K562 (cell line): ENCODE measurements around the gene NCAM2. TPM values are rescaled to one million over a fixed set of nuclear protein-coding genes. Genes with fewer than 3 reads are reported as not detected.

Source experiments
- ATAC-seq: fragments of 200-7000 bp; cut with Tn5 transposase; 3 replicates; pipeline ENCODE4 v1.9.1; 2020; ENCODE audit warnings: moderate library complexity
- BruUV-seq: library from RNA; stranded (reverse); fragments of 400-500 nt; replicated peaks from 2 replicates; lab custom pipeline; 2021; lab: Mats Ljungman, UMichigan
- CTCF ChIA-PET: fragments of 300-600 bp; formaldehyde crosslinking; extraction: SDS; loops from one replicate; lab custom pipeline; 2021; ENCODE audit warnings: low intra/inter-chr PET ratio; lab: Yijun Ruan, JAX
- POLR2A ChIA-PET: fragments of 300-600, 350-650 bp; sonication (Branson Sonifier 250); formaldehyde crosslinking; extraction: SDS; loops from one replicate; lab custom pipeline; 2021; ENCODE audit warnings: antibody characterized with exemption, inconsistent platforms; lab: Yijun Ruan, JAX
- DNase-seq, 4 experiments: peaks; one replicate each; pipeline versions ENCODE4 v3.0.0 to v3.0.0-alpha.2; 2011 to 2018; ENCODE audit warnings: low spot score in 3 of 4, mixed read lengths in 3 of 4; ENCODE audit errors: extremely low read depth in 1 of 4
- FAIRE-seq: peaks from 2 replicates; lab custom pipeline; 2011; peaks lifted over from hg19 to GRCh38; lab: Jason Lieb, UNC
- H2AFZ ChIP-seq: 2 replicates; pipeline ENCODE4 v1.6.0; 2011; ENCODE audit warnings: low read depth, low read length, control low read depth, inconsistent platforms
- H3K27ac ChIP-seq: fragments of 200-600 bp; 3 replicates; pipeline ENCODE4 v1.8.0; 2011; ENCODE audit warnings: low read depth, mild to moderate bottlenecking, control low read depth, inconsistent platforms, low read length, moderate library complexity, mixed read lengths; ENCODE audit errors: extremely low read depth
- H3K27me3 ChIP-seq, 2 experiments: fragments of 300-600 bp in 1 of 2; 2 replicates in 1 of 2; 3 replicates in 1 of 2; pipeline versions ENCODE4 v1.6.0 to v1.8.0; 2011; ENCODE audit warnings: inconsistent platforms in 2 of 2, low read length in 2 of 2, mild to moderate bottlenecking in 1 of 2, mixed read lengths in 1 of 2, moderate library complexity in 1 of 2; ENCODE audit not compliant: control insufficient read depth in 2 of 2, insufficient read depth in 2 of 2
- H3K36me3 ChIP-seq: fragments of 300-600 bp; 3 replicates; pipeline ENCODE4 v1.8.0; 2011; ENCODE audit warnings: mild to moderate bottlenecking, low read length, inconsistent platforms; ENCODE audit not compliant: control insufficient read depth, insufficient read depth
- H3K4me1 ChIP-seq, 2 experiments: fragments of 200-600 bp in 1 of 2; replicated peaks in 1 of 2; 2 replicates in 1 of 2; 3 replicates in 1 of 2; pipeline versions ENCODE4 v1.5.1 to v1.8.0; 2011; ENCODE audit warnings: inconsistent platforms in 2 of 2, low read length in 2 of 2, mild to moderate bottlenecking in 1 of 2, mixed read lengths in 1 of 2, moderate library complexity in 1 of 2; ENCODE audit not compliant: control insufficient read depth in 2 of 2, insufficient read depth in 2 of 2
- H3K4me2 ChIP-seq: 2 replicates; pipeline ENCODE4 v1.6.1; 2011; ENCODE audit warnings: low read length, control low read depth, inconsistent platforms, mixed read lengths; ENCODE audit not compliant: insufficient read depth
- H3K4me3 ChIP-seq: fragments of 200-600 bp; sonication (generic), shearing (Covaris generic); 2 replicates; pipeline ENCODE4 v1.5.1; 2016; ENCODE audit warnings: control low read depth, inconsistent platforms
- H3K79me2 ChIP-seq: fragments of 200-600 bp; 3 replicates; pipeline ENCODE4 v1.8.0; 2011; ENCODE audit warnings: low read length, inconsistent platforms; ENCODE audit not compliant: control insufficient read depth, insufficient read depth
- H3K9ac ChIP-seq, 2 experiments: 2 replicates each; pipeline versions ENCODE4 v1.6.0 to v1.6.1; 2011; ENCODE audit warnings: low read depth in 2 of 2, low read length in 2 of 2, control low read depth in 1 of 2, inconsistent platforms in 1 of 2, mild to moderate bottlenecking in 1 of 2, mixed read lengths in 1 of 2; ENCODE audit not compliant: insufficient read depth in 1 of 2
- H3K9me1 ChIP-seq: one replicate; pipeline ENCODE4 v1.6.0; 2011; ENCODE audit warnings: inconsistent platforms, mild to moderate bottlenecking, low read length, moderate library complexity; ENCODE audit not compliant: control insufficient read depth, insufficient read depth
- H3K9me3 ChIP-seq: replicated peaks from 2 replicates; pipeline ENCODE4 v1.5.1; 2011; ENCODE audit warnings: low read depth, low read length, inconsistent platforms; ENCODE audit not compliant: control insufficient read depth, insufficient read depth
- H4K20me1 ChIP-seq: replicated peaks from 2 replicates; pipeline ENCODE4 v1.6.1; 2011; ENCODE audit warnings: low read length, inconsistent platforms, mixed read lengths; ENCODE audit not compliant: control insufficient read depth, insufficient read depth
- ADNP ChIP-seq: fragments of 200-800 bp; sonication (Bioruptor generic); IDR thresholded peaks from 2 replicates; pipeline ENCODE4 v1.6.1; 2016; ENCODE audit warnings: missing genetic modification characterization, missing compliant biosample characterization
- BDP1 ChIP-seq: IDR thresholded peaks from 3 replicates; pipeline ENCODE4 v1.6.1; 2011; ENCODE audit not compliant: insufficient read length, insufficient read depth
- CEBPB ChIP-seq: fragments of 450-650 bp; IDR thresholded peaks from 2 replicates; pipeline ENCODE4 v1.6.1; 2016; ENCODE audit warnings: missing genetic modification characterization, missing compliant biosample characterization
- CEBPG ChIP-seq, 3 experiments: fragments of 200-800 bp in 1 of 3; sonication (Bioruptor generic) in 1 of 3; sonication (generic) in 1 of 3; formaldehyde crosslinking in 1 of 3; IDR thresholded peaks in 2 of 3; conservative IDR thresholded peaks in 1 of 3; 2 replicates each; pipeline versions ENCODE4 v1.6.1 to v1.8.0; 2016 to 2022; ENCODE audit warnings: missing compliant biosample characterization in 2 of 3, missing genetic modification characterization in 2 of 3, mild to moderate bottlenecking in 1 of 3, missing genetic modification reagents in 1 of 3
- CTCF ChIP-seq, 3 experiments: IDR thresholded peaks in 2 of 3; conservative IDR thresholded peaks in 1 of 3; 2 replicates each; pipeline ENCODE4 v1.5.1; 2011 to 2012; ENCODE audit warnings: low read length in 3 of 3, mild to moderate bottlenecking in 3 of 3, control low read depth in 2 of 3, improper control_type of control experiment in 1 of 3, inconsistent platforms in 1 of 3, low read depth in 1 of 3, mixed read lengths in 1 of 3, moderate library complexity in 1 of 3; ENCODE audit not compliant: insufficient read depth in 2 of 3
- RBM25 ChIP-seq: fragments of 200-400 bp; formaldehyde crosslinking; IDR thresholded peaks from 2 replicates; pipeline ENCODE4 v1.6.1; 2018; ENCODE audit warnings: low read length, low read depth, moderate library complexity; ENCODE audit not compliant: severe bottlenecking
- TEAD4 ChIP-seq, 2 experiments: sonication (generic) in 1 of 2; formaldehyde crosslinking in 1 of 2; IDR thresholded peaks; 2 replicates each; pipeline versions ENCODE4 v1.6.1 to v1.8.0; 2012 to 2022; ENCODE audit warnings: borderline replicate concordance in 1 of 2, inconsistent platforms in 1 of 2, low read length in 1 of 2, mild to moderate bottlenecking in 1 of 2, missing genetic modification reagents in 1 of 2
- WGBS: fragments of 100-300 bp; shearing (Covaris generic); methylation state at CpG from one replicate; pipeline ENCODE4 v1.1.6; 2016; ENCODE audit warnings: low coverage, mixed read lengths; ENCODE audit not compliant: insufficient coverage; ENCODE audit errors: missing lambda C conversion rate; 5-methylcytosine and 5-hydroxymethylcytosine counted together
- in situ Hi-C: fragments of 300-500 bp; cut with MboI; formaldehyde crosslinking; loops from 4 replicates; pipeline ENCODE4 v1.15.0; 2018; ENCODE audit warnings: inconsistent platforms, mixed read lengths
- intact Hi-C: fragments of 100-400 bp; cut with micrococcal nuclease; formaldehyde crosslinking; loops from 2 replicates; pipeline ENCODE4 v1.14.2; 2022
- polyA plus RNA-seq, 8 experiments: library from polyadenylated mRNA; depleted of rRNA in 4 of 8; stranded (reverse) in 5 of 8; unstranded in 3 of 8; fragments of >200 nt; fragmentation: Nextera tagmentation in 2 of 8; fragmentation: Illumina TruSeq in 1 of 8; extraction: Ambion mirVana in 2 of 8; extraction: Trizol in 1 of 8; gene quantifications; 2 replicates each; pipeline versions ENCODE4 v1.2.1 to v1.2.3, GENCODE V29; 2011 to 2014; ENCODE audit warnings: inconsistent platforms in 1 of 8, missing spikeins in 1 of 8
- total RNA-seq, 7 experiments: library from RNA; depleted of rRNA in 6 of 7; stranded (reverse); fragments of >200 nt in 6 of 7; fragmentation: Illumina TruSeq in 2 of 7; extraction: Trizol in 2 of 7; gene quantifications; 2 replicates each; pipeline versions ENCODE4 v1.2.1 to v1.2.3, GENCODE V29; 2011 to 2021; ENCODE audit warnings: low replicate concordance in 1 of 7
- TF ChIP-seq, protein P1 (sequence below), 2 experiments: fragments of 450-650 bp in 1 of 2; sonication (generic) in 1 of 2; formaldehyde crosslinking in 1 of 2; IDR thresholded peaks in 1 of 2; conservative IDR thresholded peaks in 1 of 2; 2 replicates each; pipeline versions ENCODE4 v1.6.1 to v1.8.1; 2016 to 2023; ENCODE audit warnings: mild to moderate bottlenecking in 2 of 2, moderate library complexity in 2 of 2, inconsistent platforms in 1 of 2, missing genetic modification reagents in 1 of 2

The NCAM2 gene
- total and polyA plus RNA-seq, 9 of the 15 experiments (the other 6 are each of a cell fraction or from before 2014, with no cell fraction given), result 14.0 to 58.2 (median 27.8) TPM

GRCh38 chr21:21367583-21367982 lies 369.4 kb downstream of the NCAM2 start:
- Histone ChIP-seq H3K4me3 (no peak overlapping the region), H3K4me1 (no peaks in the 10 kb centered on the region), H3K27ac (no peak overlapping the region), H4K20me1 (no peaks in the 10 kb centered on the region), H2AFZ (no peak overlapping the region), H3K79me2 (no peaks in the 10 kb centered on the region), H3K36me3 (0 out of 3 replicates have a peak, but pooled peaks cover 2% of the 10 kb centered on the region), H3K9ac (no peak overlapping the region), H3K9me1 (no peaks in the 10 kb centered on the region), H3K4me2 (no peak overlapping the region), H3K27me3 (no peaks in the 10 kb centered on the region), H3K9me3 (no peaks in the 10 kb centered on the region)
- no TSS peak for BruUV-seq
- intact Hi-C loops, result no loop called here
- CTCF ChIA-PET, result interaction anchor here (0.5 kb wide), 1 partner anchor 371 kb away, joined by 3 read pairs; no protein-coding TSS in a partner anchor
- FAIRE-seq, result no peak
- no peak for DNase-seq
- ATAC-seq, result no peak
- TF ChIP-seq ADNP (tag), result peak; percentile 47; the same call in 1 of the 2 replicates
- TF ChIP-seq BDP1, result no peak
- peak; percentile 96 for TF ChIP-seq RBM25
- in situ Hi-C loops, result no loop called here
- POLR2A ChIA-PET, result no interaction called here

DNA sequence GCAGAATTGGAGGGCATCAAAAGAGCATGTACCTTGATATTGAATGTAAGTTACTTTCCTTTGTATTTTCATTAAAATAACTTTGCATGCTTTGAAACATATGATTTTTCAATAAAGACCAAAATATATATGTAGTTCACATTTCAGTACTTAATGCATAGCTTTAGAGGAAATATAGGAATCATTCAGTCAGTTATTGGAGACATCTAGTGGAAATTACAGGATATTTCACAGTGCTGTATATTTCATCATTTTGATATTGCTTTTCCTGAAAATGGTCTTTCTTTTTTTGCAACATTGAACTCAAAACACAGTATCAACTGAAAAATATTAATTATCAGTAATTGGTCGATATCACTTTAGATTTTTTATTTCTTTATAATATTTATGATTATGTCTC lies 375.8 kb downstream of the NCAM2 start:
- Histone ChIP-seq H3K27me3 (no peaks in the 10 kb centered on the region), H3K9me3 (no peaks in the 10 kb centered on the region), H3K27ac (no peak overlapping the region; the same call in 2 of the 3 replicates), H3K9ac (no peak overlapping the region), H3K79me2 (no peaks in the 10 kb centered on the region), H3K4me2 (no peak overlapping the region), H3K4me3 (no peak overlapping the region), H3K9me1 (no peaks in the 10 kb centered on the region), H2AFZ (no peak overlapping the region), H3K4me1 (no peaks in the 10 kb centered on the region), H4K20me1 (no peaks in the 10 kb centered on the region), H3K36me3 (peaks cover 10% of the 10 kb centered on the region; the same call in 2 of the 3 replicates)
- no TSS peak for BruUV-seq
- 33% methylated on average over 1 of the region's 1 CpG for WGBS
- DNase-seq (no peak), FAIRE-seq (no peak), ATAC-seq (peak; percentile 67)
- POLR2A ChIA-PET, result no interaction called here
- intact Hi-C loops (loop anchor here (1.0 to 5.0 kb wide), 2 partner anchors 210 to 372 kb away; no protein-coding TSS in a partner anchor), in situ Hi-C loops (no loop called here)
- CTCF ChIA-PET, result interaction anchor here (1.0 to 2.6 kb wide), 3 partner anchors 211 to 375 kb away, joined by 4 to 9 read pairs (median 8); no protein-coding TSS in a partner anchor
- TF ChIP-seq CEBPG (CRISPR knock-in tag; IDR thresholded peaks at IDR 0.05) (no peak), CEBPG (tag; conservative IDR thresholded peaks at IDR 0.05 in 1 of 2, IDR thresholded peaks at IDR 0.05 in 1 of 2) (peak; percentile 54 to 63; a peak in 3 of 4 replicates), TEAD4 (IDR thresholded peaks at IDR 0.05; ENCODE audit: low read length) (no peak), TEAD4 (CRISPR knock-in tag; IDR thresholded peaks at IDR 0.05; ENCODE audit: borderline replicate concordance) (no peak), CEBPB (peak; percentile 32; the same call in 1 of the 2 replicates), CTCF (IDR thresholded peaks at IDR 0.05 in 2 of 3, conservative IDR thresholded peaks at IDR 0.05 in 1 of 3; ENCODE audit: insufficient read depth in 2 of 3, low read depth in 1 of 3, low read length in 3 of 3) (peak in 2 of 3 experiments; percentile 4 to 49; a peak in 3 of 6 replicates)
- TF ChIP-seq, protein P1, sequence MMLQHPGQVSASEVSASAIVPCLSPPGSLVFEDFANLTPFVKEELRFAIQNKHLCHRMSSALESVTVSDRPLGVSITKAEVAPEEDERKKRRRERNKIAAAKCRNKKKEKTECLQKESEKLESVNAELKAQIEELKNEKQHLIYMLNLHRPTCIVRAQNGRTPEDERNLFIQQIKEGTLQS (IDR thresholded peaks at IDR 0.05), result peak; percentile 37; the same call in 1 of the 2 replicates
- TF ChIP-seq, protein P1 (CRISPR knock-in tag; conservative IDR thresholded peaks at IDR 0.05), result no peak
